IgD-negative memory B cell (primary cell): ENCODE data around the gene SHOX. TPM values are rescaled to one million over a fixed set of nuclear protein-coding genes. Genes with fewer than 3 reads are reported as not detected.

Experiments
- H3K27ac Mint-ChIP-seq, 3 donors: one replicate each; pipeline ENCODE4 v1.8.0; 2020 to 2022; ENCODE audit warnings: mild to moderate bottlenecking in 3 of 3, mixed read lengths in 3 of 3, moderate library complexity in 1 of 3
- H3K27me3 Mint-ChIP-seq: one replicate; pipeline ENCODE4 v1.8.0; 2021; ENCODE audit warnings: mixed read lengths
- H3K36me3 Mint-ChIP-seq: one replicate; pipeline ENCODE4 v1.8.0; 2020; ENCODE audit warnings: mild to moderate bottlenecking, mixed read lengths
- H3K4me1 Mint-ChIP-seq, 3 donors: one replicate each; pipeline ENCODE4 v1.8.0; 2020 to 2022; ENCODE audit warnings: mixed read lengths in 3 of 3, mild to moderate bottlenecking in 1 of 3
- H3K4me3 Mint-ChIP-seq, 4 donors: one replicate each; pipeline ENCODE4 v1.8.0; 2020 to 2022; ENCODE audit warnings: mild to moderate bottlenecking in 4 of 4, mixed read lengths in 4 of 4, moderate library complexity in 3 of 4
- H3K9me3 Mint-ChIP-seq, 3 donors: one replicate each; pipeline ENCODE4 v1.8.0; 2020 to 2021; ENCODE audit warnings: mixed read lengths in 3 of 3, mild to moderate bottlenecking in 1 of 3
- polyA plus RNA-seq: library from polyadenylated mRNA; unstranded; fragments of 300-500 nt; fragmentation: Illumina TruSeq; gene quantifications from one replicate; pipeline ENCODE4 v1.2.3, GENCODE V29; 2021

The SHOX gene
- polyA plus RNA-seq, 1 donor from 2014 or later = not detected

- Mint-ChIP-seq H3K4me3 (no peak overlapping the region), H3K27me3 (no peaks in the 10 kb centered on the region), H3K9me3 (peaks cover 0 to 3% (median 0%) of the 10 kb centered on the region in 3 donors)
Observed at GRCh38 chrX:661154-661553, 30.6 kb downstream of the SHOX start.

GRCh38 chrX:662126-662525 is 31.5 kb downstream of the SHOX start:
- Mint-ChIP-seq H3K27ac (no peak overlapping the region), H3K9me3 (peaks cover 0 to 3% (median 0%) of the 10 kb centered on the region in 3 donors), H3K36me3 (no peaks in the 10 kb centered on the region), H3K4me3 (no peak overlapping the region), H3K4me1 (no peaks in the 10 kb centered on the region), H3K27me3 (no peaks in the 10 kb centered on the region)

More at GRCh38 chrX:661154-661553, 30.6 kb downstream of the SHOX start:
- no peaks in the 10 kb centered on the region for H3K36me3 Mint-ChIP-seq
- no peak overlapping the region for H3K27ac Mint-ChIP-seq
- H3K4me1 Mint-ChIP-seq = no peaks in the 10 kb centered on the region

GRCh38 chrX:663841-664240 is 33.2 kb downstream of the SHOX start:
- H3K9me3 Mint-ChIP-seq = peaks cover 0 to 3% (median 0%) of the 10 kb centered on the region in 3 donors
- no peaks in the 10 kb centered on the region for H3K4me1 Mint-ChIP-seq
- no peak overlapping the region for H3K4me3 Mint-ChIP-seq
- H3K27ac Mint-ChIP-seq = no peak overlapping the region
- H3K27me3 Mint-ChIP-seq = no peaks in the 10 kb centered on the region
- H3K36me3 Mint-ChIP-seq = no peaks in the 10 kb centered on the region

- Mint-ChIP-seq H3K4me3 (no peak overlapping the region), H3K36me3 (no peaks in the 10 kb centered on the region), H3K4me1 (no peaks in the 10 kb centered on the region), H3K27ac (no peak overlapping the region), H3K27me3 (peaks cover 2% of the 10 kb centered on the region), H3K9me3 (peaks cover 0 to 3% (median 2%) of the 10 kb centered on the region in 3 donors)
Observed at GRCh38 chrX:666762-667720, 36.5 kb downstream of the SHOX start.

GRCh38 chrX:670645-671044 is 40.1 kb downstream of the SHOX start:
- H3K27ac Mint-ChIP-seq = no peak overlapping the region
- H3K4me3 Mint-ChIP-seq = no peak overlapping the region
- H3K27me3 Mint-ChIP-seq = peaks cover 5% of the 10 kb centered on the region
- H3K36me3 Mint-ChIP-seq = no peaks in the 10 kb centered on the region
- peaks cover 0 to 3% (median 0%) of the 10 kb centered on the region in 3 donors for H3K9me3 Mint-ChIP-seq
- H3K4me1 Mint-ChIP-seq = peaks cover 0 to 1% (median 0%) of the 10 kb centered on the region in 3 donors

GRCh38 chrX:672931-673330 is 42.3 kb downstream of the SHOX start:
- H3K9me3 Mint-ChIP-seq = peaks cover 0 to 3% (median 0%) of the 10 kb centered on the region in 3 donors
- H3K27ac Mint-ChIP-seq = peak overlapping the region in 1 of 3 donors; percentile 5
- no peaks in the 10 kb centered on the region for H3K36me3 Mint-ChIP-seq
- H3K4me3 Mint-ChIP-seq = no peak overlapping the region
- peaks cover 5% of the 10 kb centered on the region for H3K27me3 Mint-ChIP-seq
- peaks cover 0 to 1% (median 0%) of the 10 kb centered on the region in 3 donors for H3K4me1 Mint-ChIP-seq

- Mint-ChIP-seq H3K36me3 (no peaks in the 10 kb centered on the region), H3K27ac (peak overlapping the region in 1 of 3 donors; percentile 67), H3K4me1 (peaks cover 0 to 1% (median 0%) of the 10 kb centered on the region in 3 donors), H3K9me3 (peaks cover 0 to 9% (median 2%) of the 10 kb centered on the region in 3 donors), H3K27me3 (peaks cover 5% of the 10 kb centered on the region), H3K4me3 (no peak overlapping the region)
Observed at GRCh38 chrX:675279-675954, 44.8 kb downstream of the SHOX start.

- Mint-ChIP-seq H3K27me3 (peaks cover 3% of the 10 kb centered on the region), H3K9me3 (peaks cover 0 to 9% (median 2%) of the 10 kb centered on the region in 3 donors), H3K4me1 (peaks cover 0 to 1% (median 0%) of the 10 kb centered on the region in 3 donors), H3K36me3 (no peaks in the 10 kb centered on the region), H3K27ac (no peak overlapping the region), H3K4me3 (no peak overlapping the region)
Observed at GRCh38 chrX:675955-676295, 45.3 kb downstream of the SHOX start.

GRCh38 chrX:677376-677775 is 46.8 kb downstream of the SHOX start:
- peaks cover 0 to 1% (median 0%) of the 10 kb centered on the region in 3 donors for H3K4me1 Mint-ChIP-seq
- H3K36me3 Mint-ChIP-seq = peaks cover 2% of the 10 kb centered on the region
- H3K9me3 Mint-ChIP-seq = peaks cover 0 to 9% (median 6%) of the 10 kb centered on the region in 3 donors
- peak overlapping the region in 1 of 3 donors; percentile 75 for H3K27ac Mint-ChIP-seq
- H3K4me3 Mint-ChIP-seq = no peak overlapping the region
- peaks cover 3% of the 10 kb centered on the region for H3K27me3 Mint-ChIP-seq

GRCh38 chrX:679291-679979 is 48.8 kb downstream of the SHOX start:
- H3K4me3 Mint-ChIP-seq = no peak overlapping the region
- H3K36me3 Mint-ChIP-seq = peaks cover 2% of the 10 kb centered on the region
- H3K27ac Mint-ChIP-seq = no peak overlapping the region
- no peaks in the 10 kb centered on the region for H3K27me3 Mint-ChIP-seq
- H3K9me3 Mint-ChIP-seq = peaks cover 0 to 8% (median 7%) of the 10 kb centered on the region in 3 donors
- no peaks in the 10 kb centered on the region for H3K4me1 Mint-ChIP-seq

- no peaks in the 10 kb centered on the region for H3K4me1 Mint-ChIP-seq
Observed at GRCh38 chrX:680062-680461, 49.5 kb downstream of the SHOX start.

GRCh38 chrX:681989-682388 is 51.4 kb downstream of the SHOX start:
- Mint-ChIP-seq H3K27ac (no peak overlapping the region), H3K9me3 (peaks cover 0 to 8% (median 7%) of the 10 kb centered on the region in 3 donors), H3K36me3 (peaks cover 2% of the 10 kb centered on the region), H3K4me1 (no peaks in the 10 kb centered on the region), H3K4me3 (no peak overlapping the region), H3K27me3 (no peaks in the 10 kb centered on the region)

More at GRCh38 chrX:680062-680461, 49.5 kb downstream of the SHOX start:
- Mint-ChIP-seq H3K36me3 (peaks cover 2% of the 10 kb centered on the region), H3K27ac (no peak overlapping the region), H3K4me3 (peak overlapping the region in 1 of 4 donors; percentile 41), H3K27me3 (no peaks in the 10 kb centered on the region), H3K9me3 (peaks cover 0 to 8% (median 7%) of the 10 kb centered on the region in 3 donors)

GRCh38 chrX:682892-683291 is 52.3 kb downstream of the SHOX start:
- peaks cover 2% of the 10 kb centered on the region for H3K36me3 Mint-ChIP-seq
- no peak overlapping the region for H3K4me3 Mint-ChIP-seq
- H3K27ac Mint-ChIP-seq = no peak overlapping the region
- H3K9me3 Mint-ChIP-seq = peaks cover 0 to 8% (median 7%) of the 10 kb centered on the region in 3 donors
- H3K27me3 Mint-ChIP-seq = no peaks in the 10 kb centered on the region
- no peaks in the 10 kb centered on the region for H3K4me1 Mint-ChIP-seq

GRCh38 chrX:683576-683975 is 53.0 kb downstream of the SHOX start:
- H3K36me3 Mint-ChIP-seq = peaks cover 2% of the 10 kb centered on the region
- no peak overlapping the region for H3K27ac Mint-ChIP-seq
- no peaks in the 10 kb centered on the region for H3K4me1 Mint-ChIP-seq
- no peaks in the 10 kb centered on the region for H3K27me3 Mint-ChIP-seq
- H3K9me3 Mint-ChIP-seq = peaks cover 0 to 8% (median 7%) of the 10 kb centered on the region in 3 donors
- H3K4me3 Mint-ChIP-seq = no peak overlapping the region
